GM21737 (cell line): ENCODE data around the gene NDUFS6.
"Not testable (repeated sequence)": the region's sequence is repeated elsewhere in the genome, so short reads cannot be mapped to it uniquely, and the experiment has no call there.

Source experiments
- ATAC-seq: cut with Tn5 transposase; IDR thresholded peaks from one replicate; pipeline ENCODE4 v1.9.1; 2021; ENCODE audit warnings: mild to moderate bottlenecking, moderate library complexity; ENCODE audit not compliant: unreplicated experiment

Gene NDUFS6

DNA sequence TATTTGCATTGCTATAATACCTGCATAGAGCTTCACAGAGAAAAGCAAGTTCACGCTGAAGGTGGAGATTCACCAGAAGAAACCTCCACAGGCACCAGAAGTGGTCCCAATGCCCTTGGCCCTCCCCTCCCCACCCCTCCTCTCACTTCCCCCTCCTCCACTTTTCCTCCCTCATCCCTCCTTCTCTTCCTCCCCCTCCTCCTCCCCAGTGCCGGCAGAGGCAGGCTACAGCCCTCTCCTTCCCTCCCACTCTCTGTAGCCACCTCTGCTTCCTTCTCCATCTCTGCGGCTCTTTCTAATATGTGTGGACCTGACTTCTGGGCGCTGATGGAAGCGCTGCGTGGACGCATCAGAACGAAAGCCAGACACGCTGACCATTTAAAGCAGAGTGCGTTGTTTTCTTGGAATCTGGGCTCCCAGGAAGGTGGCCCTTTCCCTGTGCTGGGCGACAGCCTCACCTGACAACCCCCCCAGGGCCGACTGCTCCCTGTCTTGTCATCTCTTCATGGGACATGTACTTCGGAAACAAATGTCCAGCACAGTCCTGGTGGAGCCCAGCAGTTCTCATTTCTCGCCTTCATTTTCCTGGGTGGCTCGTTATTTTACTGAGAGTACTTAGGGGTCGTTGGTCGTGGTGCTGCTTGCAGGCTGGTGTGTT is 29.5 kb downstream of the NDUFS6 start:
- ATAC-seq, result no peak

GRCh38 chr5:1831257-1831656 is 30.1 kb downstream of the NDUFS6 start:
- no peak for ATAC-seq

DNA sequence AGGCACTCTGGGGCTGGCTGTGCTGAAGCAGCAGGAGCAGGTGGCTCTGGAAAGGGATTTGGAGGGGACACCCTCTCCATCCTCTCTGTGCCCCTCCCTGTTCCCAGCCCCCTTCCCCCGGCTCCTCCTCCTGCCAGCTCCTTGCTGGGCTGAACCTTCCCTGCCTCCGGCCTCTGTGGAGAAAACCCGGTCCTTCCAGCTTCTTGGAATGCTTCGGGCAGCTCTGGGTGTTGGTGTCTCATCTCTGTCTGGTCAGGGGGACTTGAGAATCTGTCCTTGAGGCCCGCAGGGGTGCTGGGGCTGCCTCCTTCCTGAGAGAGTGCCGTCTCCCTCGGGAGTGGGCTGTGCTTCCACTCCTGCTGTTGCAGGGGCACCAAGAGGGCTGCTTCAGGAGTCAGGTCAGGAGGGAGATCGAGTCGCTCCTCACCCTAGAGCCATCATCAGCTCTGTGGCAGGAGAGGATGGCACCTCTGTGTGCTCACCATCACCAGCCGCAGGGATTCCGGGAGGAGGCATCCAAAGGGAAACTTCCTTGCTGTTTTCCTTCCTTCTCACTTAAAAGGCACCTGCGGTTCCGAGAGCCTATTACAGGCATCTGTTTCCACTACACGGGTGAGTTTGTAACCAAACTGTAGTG is 30.6 kb downstream of the NDUFS6 start:
- no peak for ATAC-seq

DNA sequence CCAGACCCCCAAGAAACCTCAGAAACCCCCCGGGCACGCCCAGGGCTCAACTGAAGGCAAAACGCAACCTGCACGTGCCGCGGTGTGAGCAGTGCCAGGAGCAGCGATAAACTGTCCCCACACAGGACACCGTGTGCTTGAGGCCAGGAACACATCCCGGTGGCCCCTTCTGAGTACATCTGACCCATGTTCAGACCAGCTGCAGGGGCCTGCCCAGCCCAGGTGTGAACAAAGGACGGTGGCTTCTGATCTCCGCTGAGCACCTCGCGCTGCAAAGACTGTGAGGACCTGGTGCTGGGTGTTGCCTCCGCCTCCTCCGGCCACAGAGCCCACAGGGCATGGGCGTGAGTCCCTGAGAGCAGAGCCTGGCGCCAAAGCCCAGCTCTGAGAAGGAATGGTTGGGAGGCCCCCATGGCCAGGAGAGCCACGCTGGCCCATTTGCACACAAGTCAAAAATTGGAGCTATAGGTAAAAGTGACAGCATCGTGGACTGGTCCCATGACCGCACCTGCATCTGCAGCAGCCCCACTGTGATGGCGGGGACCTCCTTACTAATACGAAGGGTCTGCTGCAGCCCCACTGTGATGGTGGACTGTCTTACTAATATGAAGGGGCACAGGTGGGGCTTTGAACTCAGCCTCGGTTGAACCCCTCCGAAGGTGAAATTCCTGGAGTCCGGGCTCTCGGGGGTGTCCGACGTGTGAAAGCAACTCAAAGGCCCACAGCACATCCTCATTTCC is 31.5 kb downstream of the NDUFS6 start:
- no peak for ATAC-seq

GRCh38 chr5:1833264-1834021 is 32.2 kb downstream of the NDUFS6 start:
- ATAC-seq, result no peak

GRCh38 chr5:1834022-1834551 is 32.9 kb downstream of the NDUFS6 start:
- ATAC-seq, result no peak

DNA sequence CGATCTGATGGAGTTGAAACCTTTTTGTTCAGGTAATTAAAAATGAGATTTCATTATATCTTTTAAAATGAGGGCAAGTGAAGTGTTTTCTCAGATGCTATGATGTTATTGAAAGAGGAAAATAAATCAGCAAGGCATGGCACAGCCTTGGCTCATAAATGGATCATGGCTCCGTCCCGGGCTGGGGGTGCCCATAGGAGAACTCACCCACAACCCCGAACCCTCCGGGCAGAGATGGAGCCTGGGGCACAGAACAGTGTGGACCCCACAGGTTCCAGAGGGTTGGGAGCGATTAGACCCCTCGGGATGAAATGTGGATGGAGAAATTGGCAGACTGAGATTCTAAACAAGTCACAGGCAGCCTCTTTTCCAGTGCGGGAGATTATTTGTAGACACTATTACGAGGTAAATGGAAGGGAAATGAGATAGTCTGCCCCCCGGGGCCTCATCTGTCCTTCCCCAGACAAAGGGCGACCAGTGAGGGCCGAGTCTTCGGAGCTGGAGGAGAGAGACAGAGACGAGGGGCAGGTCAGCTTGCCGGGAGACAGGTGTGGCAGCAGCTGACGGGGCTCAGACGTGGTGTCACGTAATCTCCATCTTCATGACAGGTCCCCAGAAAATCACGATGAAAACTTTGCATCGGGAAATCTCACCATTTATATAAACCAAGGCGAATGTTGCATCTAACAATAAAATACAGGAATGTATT is 33.7 kb downstream of the NDUFS6 start:
- ATAC-seq, result no peak

- no peak for ATAC-seq
Observed at GRCh38 chr5:1835431-1835830, 34.2 kb downstream of the NDUFS6 start.

DNA sequence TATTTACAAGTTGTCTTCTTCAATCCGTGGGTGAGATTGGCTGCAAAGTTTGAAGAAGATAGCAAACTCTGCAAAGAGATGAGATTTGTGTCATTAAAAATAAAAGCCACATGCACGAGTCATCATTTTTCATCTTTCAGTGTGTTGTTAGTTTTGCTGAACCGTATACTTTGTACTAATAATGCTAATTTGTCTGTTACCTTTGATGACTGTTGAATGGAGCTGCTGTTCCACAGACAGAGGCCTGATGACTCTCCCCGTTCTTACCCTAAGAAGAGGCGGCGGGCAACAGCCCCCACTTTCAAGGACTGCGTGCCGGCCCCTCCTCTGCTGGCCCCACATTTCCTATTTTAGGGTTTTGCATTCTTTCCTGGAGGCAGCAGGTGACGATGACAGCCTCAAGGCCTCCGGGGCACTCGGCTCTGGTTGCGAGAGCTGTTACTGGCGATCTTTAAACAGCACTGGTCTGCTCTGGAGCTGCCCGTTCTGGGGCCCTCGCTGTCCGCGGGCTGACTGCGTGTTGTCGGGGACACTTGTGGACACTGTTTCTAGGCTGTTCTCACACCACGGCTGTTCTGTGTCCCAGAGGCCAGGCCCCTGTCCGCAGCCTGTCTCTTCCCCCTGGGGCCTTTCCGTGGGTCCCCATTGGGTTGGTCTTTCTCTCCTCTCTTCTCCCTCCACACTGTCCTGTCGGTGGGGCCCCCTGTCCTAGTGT is 35.1 kb downstream of the NDUFS6 start:
- ATAC-seq, result no peak

- no peak for ATAC-seq
Observed at GRCh38 chr5:1836891-1837880, 36.0 kb downstream of the NDUFS6 start.

DNA sequence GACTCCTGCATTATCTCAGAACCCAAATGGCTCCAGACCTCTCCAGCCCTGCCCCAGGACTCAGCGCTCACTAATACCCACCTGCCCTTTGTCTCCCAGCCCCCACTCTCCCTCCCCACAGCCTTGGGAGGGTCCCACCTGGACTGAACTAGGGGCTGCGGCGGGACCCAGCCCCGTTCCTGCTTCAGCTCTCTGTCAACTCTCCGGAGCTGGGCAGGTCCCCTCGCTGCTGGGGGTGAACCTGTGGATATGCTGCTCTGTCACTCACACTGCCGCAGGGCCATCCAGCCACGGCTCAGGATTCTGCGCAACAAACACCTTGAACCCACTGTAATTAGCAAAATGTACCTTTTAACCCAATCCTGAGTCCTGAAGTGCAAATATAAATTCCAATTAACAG is 36.8 kb downstream of the NDUFS6 start:
- ATAC-seq, result no peak

DNA sequence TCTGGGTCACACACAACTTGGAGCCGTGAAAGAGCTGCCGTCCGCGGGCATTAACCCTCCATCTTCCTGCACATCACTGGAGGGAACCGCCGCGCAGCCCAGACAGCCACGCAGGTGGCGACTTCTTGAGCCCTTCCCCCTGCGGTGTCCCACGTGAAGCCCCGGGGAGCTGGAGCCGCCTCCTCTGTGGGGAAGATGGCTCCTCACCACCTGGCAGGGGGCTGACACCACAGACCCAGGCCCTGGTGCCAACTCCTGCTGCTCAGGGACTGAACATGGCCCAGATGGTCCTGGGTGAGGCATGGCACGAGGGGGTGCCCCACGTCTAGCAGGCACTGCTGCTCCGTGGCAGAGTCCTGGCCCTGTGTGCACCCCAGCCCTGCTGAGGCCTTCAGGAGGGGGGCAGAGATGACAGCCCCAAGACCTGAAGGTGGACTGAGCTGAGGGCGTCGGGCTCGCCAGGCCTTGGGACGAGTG is 38.9 kb downstream of the NDUFS6 start:
- no peak for ATAC-seq

DNA sequence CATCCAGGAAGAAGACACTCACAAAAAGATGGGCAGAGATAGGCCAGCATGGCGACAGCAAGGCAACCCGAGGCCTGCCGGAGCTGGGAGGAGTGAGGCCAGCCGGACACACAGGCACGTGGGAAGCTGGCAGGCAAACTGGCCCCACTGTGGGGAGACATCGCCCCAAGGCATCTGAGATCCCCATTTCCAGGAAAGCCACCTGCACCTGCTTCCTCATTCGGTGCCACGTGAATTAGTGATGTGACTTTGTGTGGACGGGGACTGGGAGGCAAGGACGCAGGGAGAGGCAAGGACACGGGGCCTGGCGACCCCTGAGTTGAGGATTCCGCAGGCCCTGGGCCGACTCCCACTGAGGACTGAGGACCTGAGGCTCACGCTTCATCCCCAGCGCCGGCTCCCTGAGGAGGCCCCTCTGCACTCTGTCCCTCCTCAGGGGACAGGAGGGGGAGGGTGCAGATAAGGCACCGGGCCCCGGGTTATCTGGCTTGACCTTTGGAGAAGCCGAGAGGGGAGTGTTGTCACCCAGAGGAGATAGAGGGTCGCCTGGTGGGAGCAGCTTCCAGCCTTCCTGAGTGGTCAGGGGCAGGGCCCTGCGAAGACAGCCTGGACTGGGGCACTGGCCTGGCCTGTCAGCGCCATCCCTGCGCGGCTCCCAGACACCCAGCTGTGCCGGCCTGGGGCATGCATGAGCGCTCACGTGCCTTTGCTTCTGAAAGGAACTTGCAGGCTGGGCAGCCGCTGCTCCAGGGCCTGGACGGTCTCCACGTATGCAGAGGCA is 39.7 kb downstream of the NDUFS6 start:
- no peak for ATAC-seq

DNA sequence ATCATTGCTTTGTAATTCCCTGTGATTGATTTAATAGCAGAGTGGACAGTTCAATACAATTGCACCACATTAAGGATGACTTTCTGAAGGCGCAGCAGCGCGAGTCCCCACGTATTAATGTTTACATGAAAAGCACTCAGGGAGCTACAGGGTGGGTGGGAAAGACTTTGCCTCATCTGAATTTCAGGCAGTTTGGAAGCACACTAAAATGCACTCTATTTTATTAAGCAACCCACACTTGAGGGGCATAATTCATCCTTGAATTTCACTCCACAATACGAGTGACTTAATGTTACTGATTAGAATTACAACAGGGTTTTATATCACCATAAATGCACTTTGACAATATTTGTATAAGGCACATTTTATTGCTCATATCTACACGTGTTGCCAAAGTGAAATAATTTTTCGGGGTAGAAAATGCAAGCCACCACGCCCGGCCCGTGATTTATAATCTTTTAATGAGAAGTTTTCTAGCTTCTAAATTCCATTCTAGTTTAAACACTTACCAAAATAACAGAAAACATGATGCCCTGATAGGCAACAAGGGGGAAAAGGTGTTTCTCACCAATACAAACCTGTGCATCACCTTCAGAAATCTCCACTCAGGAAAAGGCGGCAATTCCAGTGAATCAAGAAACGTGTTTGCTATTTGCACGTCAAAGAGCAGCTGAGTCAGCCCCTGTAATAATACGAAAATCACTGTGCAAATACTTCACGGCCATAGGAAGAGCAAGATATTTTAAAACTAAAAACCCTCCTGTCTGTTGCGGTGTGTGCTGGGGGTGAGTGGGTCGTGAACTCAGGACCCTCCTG is 41.0 kb downstream of the NDUFS6 start:
- no peak for ATAC-seq

GRCh38 chr5:1843761-1844160 is 42.6 kb downstream of the NDUFS6 start:
- ATAC-seq, result not testable (repeated sequence)

- ATAC-seq, result no peak
Observed at GRCh38 chr5:1844708-1845436, 43.7 kb downstream of the NDUFS6 start.
